ENCODE data around the gene ATP13A3.

DNA sequence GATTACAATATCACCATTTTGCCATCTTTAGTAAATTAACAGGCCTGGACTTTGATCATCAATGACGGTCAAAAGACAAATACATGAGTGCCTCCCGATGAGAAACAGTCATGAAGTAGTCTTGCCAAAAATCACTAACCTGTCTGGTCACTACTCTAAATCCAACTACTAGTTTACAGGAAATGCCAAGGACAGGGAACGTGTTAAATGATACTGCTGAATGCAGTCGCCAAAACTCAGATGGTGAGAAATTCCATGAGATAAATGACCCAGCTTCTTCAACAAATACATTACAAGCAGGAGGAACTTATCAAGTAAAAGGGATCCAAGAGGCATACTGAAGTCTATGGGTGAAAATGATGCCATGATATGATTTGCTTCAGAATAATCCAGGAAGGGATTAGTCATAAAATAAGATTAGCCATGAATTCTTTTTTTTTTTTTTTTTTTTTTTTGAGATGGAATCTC is 35.8 kb upstream of the ATP13A3 start:
- TF ChIP-seq, protein P1, sequence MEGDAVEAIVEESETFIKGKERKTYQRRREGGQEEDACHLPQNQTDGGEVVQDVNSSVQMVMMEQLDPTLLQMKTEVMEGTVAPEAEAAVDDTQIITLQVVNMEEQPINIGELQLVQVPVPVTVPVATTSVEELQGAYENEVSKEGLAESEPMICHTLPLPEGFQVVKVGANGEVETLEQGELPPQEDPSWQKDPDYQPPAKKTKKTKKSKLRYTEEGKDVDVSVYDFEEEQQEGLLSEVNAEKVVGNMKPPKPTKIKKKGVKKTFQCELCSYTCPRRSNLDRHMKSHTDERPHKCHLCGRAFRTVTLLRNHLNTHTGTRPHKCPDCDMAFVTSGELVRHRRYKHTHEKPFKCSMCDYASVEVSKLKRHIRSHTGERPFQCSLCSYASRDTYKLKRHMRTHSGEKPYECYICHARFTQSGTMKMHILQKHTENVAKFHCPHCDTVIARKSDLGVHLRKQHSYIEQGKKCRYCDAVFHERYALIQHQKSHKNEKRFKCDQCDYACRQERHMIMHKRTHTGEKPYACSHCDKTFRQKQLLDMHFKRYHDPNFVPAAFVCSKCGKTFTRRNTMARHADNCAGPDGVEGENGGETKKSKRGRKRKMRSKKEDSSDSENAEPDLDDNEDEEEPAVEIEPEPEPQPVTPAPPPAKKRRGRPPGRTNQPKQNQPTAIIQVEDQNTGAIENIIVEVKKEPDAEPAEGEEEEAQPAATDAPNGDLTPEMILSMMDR (conservative IDR thresholded peaks at IDR 0.05; ENCODE audit: low read depth, low read length): no peak
- TF ChIP-seq EZH2 (IDR thresholded peaks at IDR 0.05; ENCODE audit: borderline replicate concordance, low read depth, low read length, poor library complexity, severe bottlenecking): no peak
